ENCODE results near the gene SLC49A3.
A peak's percentile ranks its signal among the peaks of the same experiment; 100 is the strongest.

SLC49A3 gene

GRCh38 chr4:661231-661630 lies 27.7 kb downstream of the SLC49A3 start:
- DNase-seq (ENCODE audit: low spot score): peak; percentile 24
- no peak overlapping the region for H3K4me3 ChIP-seq (ENCODE audit: severe bottlenecking)
- H3K4me1 ChIP-seq (ENCODE audit: insufficient read depth, poor library complexity, severe bottlenecking): no peaks in the 10 kb centered on the region
- no peaks in the 10 kb centered on the region for H3K27me3 ChIP-seq (ENCODE audit: insufficient read depth, poor library complexity, severe bottlenecking)
- H3K36me3 ChIP-seq (ENCODE audit: low read depth): no peaks in the 10 kb centered on the region
- no peaks in the 10 kb centered on the region for H3K9me3 ChIP-seq (ENCODE audit: severe bottlenecking)
- ATAC-seq (ENCODE audit: low read depth): no peak
- no peak overlapping the region for H3K27ac ChIP-seq (ENCODE audit: poor library complexity, severe bottlenecking)
- no peak for TF ChIP-seq CTCF (IDR thresholded peaks at IDR 0.05; ENCODE audit: poor library complexity, severe bottlenecking)

- Histone ChIP-seq H3K27ac (ENCODE audit: poor library complexity, severe bottlenecking) (no peak overlapping the region), H3K4me3 (ENCODE audit: severe bottlenecking) (no peak overlapping the region), H3K27me3 (ENCODE audit: insufficient read depth, poor library complexity, severe bottlenecking) (no peaks in the 10 kb centered on the region), H3K36me3 (ENCODE audit: low read depth) (no peaks in the 10 kb centered on the region), H3K4me1 (ENCODE audit: insufficient read depth, poor library complexity, severe bottlenecking) (no peaks in the 10 kb centered on the region), H3K9me3 (ENCODE audit: severe bottlenecking) (no peaks in the 10 kb centered on the region)
- ATAC-seq (ENCODE audit: low read depth): no peak
- TF ChIP-seq CTCF (IDR thresholded peaks at IDR 0.05; ENCODE audit: poor library complexity, severe bottlenecking): no peak
- peak; percentile 15 for DNase-seq (ENCODE audit: low spot score)
Measured at GRCh38 chr4:660401-660800, 28.6 kb downstream of the SLC49A3 start.

GRCh38 chr4:659851-660250 lies 29.1 kb downstream of the SLC49A3 start:
- Histone ChIP-seq H3K27ac (ENCODE audit: poor library complexity, severe bottlenecking) (no peak overlapping the region), H3K27me3 (ENCODE audit: insufficient read depth, poor library complexity, severe bottlenecking) (no peaks in the 10 kb centered on the region), H3K9me3 (ENCODE audit: severe bottlenecking) (no peaks in the 10 kb centered on the region), H3K4me3 (ENCODE audit: severe bottlenecking) (no peak overlapping the region), H3K4me1 (ENCODE audit: insufficient read depth, poor library complexity, severe bottlenecking) (no peaks in the 10 kb centered on the region), H3K36me3 (ENCODE audit: low read depth) (no peaks in the 10 kb centered on the region)
- DNase-seq (ENCODE audit: low spot score): peak; percentile 33
- no peak for ATAC-seq (ENCODE audit: low read depth)
- TF ChIP-seq CTCF (IDR thresholded peaks at IDR 0.05; ENCODE audit: poor library complexity, severe bottlenecking): no peak

GRCh38 chr4:658681-659667 lies 30.0 kb downstream of the SLC49A3 start:
- H3K27me3 ChIP-seq (ENCODE audit: insufficient read depth, poor library complexity, severe bottlenecking): no peaks in the 10 kb centered on the region
- H3K9me3 ChIP-seq (ENCODE audit: severe bottlenecking): no peaks in the 10 kb centered on the region
- ATAC-seq (ENCODE audit: low read depth) (no peak), DNase-seq (ENCODE audit: low spot score) (peak; percentile 47)
- no peaks in the 10 kb centered on the region for H3K36me3 ChIP-seq (ENCODE audit: low read depth)
- no peak overlapping the region for H3K4me3 ChIP-seq (ENCODE audit: severe bottlenecking)
- H3K4me1 ChIP-seq (ENCODE audit: insufficient read depth, poor library complexity, severe bottlenecking): no peaks in the 10 kb centered on the region
- no peak overlapping the region for H3K27ac ChIP-seq (ENCODE audit: poor library complexity, severe bottlenecking)
- TF ChIP-seq CTCF (IDR thresholded peaks at IDR 0.05; ENCODE audit: poor library complexity, severe bottlenecking): no peak

Measured in RWPE2 (cell line).